Fibroblast of the conjunctiva (primary cell): ENCODE measurements around the gene GLYR1.

Experiments used
- DNase-seq: peaks from one replicate; pipeline ENCODE4 v3.0.0-alpha.2; 2010; ENCODE audit warnings: low read depth

Gene GLYR1

DNA sequence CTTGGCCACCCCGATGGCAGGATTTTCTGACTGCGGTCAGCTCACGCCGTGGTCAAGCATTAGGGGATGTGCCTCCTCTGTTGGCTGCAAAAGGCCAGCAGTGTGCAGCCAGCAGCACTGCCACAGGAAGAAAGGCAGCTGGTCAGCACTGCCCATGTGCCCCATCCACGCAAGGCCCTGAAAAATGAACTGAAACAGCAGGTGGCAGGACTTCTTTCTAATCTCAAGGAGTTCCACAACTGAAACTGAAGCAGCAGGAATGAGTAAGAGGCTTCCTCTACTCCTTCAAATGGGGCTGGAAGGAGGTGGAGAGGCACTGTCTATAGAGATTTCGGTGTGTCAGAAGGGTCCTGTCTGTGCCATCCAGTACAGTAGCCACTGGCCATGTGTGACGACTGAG lies 83.3 kb downstream of the GLYR1 start:
- DNase-seq: no peak

DNA sequence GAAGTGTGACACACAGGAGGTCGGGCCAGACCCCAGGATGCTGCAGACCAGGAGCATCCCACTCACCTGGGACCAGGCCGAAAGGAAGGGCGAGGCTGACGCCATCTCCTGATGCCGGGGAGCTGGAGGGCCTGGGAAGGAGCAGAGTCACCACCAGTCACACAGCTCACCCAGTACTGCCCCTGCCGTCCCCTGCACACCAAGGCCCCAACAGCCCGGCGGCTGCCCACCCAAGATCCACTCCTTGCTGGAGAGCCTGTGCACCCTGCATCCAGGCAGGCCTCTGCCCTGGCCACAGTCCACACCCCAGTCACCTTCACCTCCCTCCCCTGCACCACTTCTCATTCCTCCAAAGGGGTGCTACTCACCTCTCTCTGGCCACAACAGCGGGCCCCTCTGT lies 84.9 kb downstream of the GLYR1 start:
- no peak for DNase-seq

DNA sequence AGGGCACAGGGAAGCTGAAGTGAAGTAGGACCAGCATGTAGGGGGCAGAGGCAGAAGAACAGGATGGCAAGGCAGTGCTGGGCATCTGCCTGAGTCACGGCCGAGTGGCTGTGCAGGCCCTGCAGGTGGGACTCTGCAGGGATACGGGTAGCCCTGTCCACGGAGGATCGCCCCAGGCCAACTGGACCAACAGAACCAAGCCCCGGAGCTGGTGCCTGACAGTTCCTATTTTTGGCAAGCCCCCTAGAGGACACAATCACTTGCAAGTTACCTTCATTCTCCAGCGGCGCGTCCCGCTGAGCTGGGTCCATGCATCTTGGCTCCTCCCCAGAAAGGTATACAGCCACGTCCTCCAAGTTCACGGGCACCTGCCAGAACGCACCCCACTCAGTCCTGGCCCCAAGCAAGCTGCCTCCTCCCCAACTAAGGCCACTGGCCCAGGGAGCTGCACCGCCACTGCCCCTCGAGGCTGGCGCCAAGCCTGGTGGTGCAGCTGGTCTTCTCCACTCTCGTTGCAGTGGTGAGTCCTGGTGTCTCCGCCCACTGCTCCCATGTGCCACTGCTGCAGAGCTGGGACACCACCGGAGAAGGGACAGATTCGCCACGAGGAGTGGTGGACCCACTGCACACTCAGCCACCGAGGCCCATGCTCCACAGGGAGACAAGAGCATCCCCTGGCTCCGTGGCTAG lies 86.7 kb downstream of the GLYR1 start:
- DNase-seq: no peak

DNA sequence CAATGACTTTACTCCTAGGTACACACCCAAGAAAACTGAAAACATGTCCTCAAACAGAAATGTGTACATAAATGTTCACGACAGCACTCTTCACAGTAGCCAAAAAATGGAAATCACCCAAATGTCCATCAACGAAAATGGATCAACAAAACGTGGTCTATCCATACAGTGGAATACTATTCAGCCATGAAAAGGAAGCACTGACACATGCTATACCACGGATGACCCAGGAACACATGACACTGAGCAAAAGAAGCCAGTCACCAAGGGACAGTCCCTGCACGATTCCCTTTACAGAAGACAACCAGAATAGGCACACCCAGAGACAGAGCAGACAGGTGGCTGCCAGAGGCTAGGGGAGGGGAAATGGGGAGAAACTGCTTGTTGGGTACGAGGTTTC lies 91.4 kb downstream of the GLYR1 start:
- DNase-seq: no peak

DNA sequence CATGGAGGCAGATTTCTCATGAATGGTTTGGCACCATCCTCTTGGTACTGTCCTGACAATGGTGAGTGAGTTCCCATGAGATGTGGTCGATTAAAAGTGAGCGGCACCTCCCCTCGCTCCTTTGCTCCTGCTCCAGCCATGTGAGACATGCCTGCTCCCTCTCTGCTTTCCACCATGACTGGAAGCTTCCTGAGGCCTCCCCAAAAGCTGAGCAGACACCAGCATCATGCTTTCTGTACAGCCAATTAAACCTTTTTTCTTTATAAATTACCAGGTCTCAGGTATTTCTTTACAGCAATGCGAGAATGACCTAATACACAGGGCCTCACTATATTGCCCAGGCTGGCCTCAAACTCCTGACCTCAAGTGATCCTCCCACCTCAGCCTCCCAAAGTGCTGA lies 92.2 kb downstream of the GLYR1 start:
- no peak for DNase-seq

DNA sequence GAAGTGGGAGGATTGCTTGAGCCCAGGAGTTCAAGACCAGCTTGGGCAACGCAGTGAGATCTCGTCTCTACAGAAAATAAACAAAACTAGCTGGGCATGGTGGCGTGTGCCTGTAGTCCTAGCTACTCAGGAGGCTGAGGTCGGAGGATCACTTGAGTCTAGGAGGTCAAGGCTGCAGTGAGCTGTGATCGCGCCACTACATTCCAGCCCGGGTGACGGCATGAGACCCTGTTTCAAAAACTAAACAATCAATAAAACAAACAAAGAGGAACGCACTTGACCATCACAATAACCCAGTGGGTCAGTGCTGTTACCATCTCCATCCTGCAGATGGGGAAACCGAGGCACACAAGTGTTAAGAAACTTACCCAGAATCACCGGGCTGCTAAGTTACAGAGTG lies 93.9 kb downstream of the GLYR1 start:
- DNase-seq: no peak
